ENCODE data around the gene NDEL1.

NDEL1 gene

DNA sequence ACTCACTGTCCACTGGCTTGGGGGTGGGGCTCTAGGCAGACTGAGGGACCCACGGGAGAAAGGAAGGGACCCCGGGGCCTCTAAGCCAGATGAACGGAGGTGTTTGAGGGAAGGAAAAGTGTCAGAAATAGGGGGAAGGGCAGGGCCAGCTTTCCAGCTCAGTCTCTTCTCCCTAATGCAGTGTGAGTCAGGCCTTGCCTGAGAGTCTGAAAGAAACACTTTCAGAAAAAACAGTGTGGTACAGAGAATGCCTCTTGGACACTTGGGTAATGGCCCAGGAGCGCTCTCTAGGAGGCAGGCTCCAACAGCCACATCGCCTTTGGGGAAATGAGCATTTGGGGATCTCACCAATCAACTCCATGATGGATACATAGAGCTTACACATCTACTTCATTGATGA, 46.9 kb downstream of the NDEL1 start:
- H3K4me3 ChIP-seq (ENCODE audit: low read depth, low read length), result no peak overlapping the region
- TF ChIP-seq, protein P1, sequence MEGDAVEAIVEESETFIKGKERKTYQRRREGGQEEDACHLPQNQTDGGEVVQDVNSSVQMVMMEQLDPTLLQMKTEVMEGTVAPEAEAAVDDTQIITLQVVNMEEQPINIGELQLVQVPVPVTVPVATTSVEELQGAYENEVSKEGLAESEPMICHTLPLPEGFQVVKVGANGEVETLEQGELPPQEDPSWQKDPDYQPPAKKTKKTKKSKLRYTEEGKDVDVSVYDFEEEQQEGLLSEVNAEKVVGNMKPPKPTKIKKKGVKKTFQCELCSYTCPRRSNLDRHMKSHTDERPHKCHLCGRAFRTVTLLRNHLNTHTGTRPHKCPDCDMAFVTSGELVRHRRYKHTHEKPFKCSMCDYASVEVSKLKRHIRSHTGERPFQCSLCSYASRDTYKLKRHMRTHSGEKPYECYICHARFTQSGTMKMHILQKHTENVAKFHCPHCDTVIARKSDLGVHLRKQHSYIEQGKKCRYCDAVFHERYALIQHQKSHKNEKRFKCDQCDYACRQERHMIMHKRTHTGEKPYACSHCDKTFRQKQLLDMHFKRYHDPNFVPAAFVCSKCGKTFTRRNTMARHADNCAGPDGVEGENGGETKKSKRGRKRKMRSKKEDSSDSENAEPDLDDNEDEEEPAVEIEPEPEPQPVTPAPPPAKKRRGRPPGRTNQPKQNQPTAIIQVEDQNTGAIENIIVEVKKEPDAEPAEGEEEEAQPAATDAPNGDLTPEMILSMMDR (IDR thresholded peaks at IDR 0.05; ENCODE audit: insufficient read depth, low read length, missing control alignments), result no peak
- ChIA-PET POLR2A (no interaction called here), CTCF (interaction anchor here (1.1 to 1.5 kb wide), 2 partner anchors 10 to 23 kb away, joined by 3 read pairs; no protein-coding TSS in a partner anchor)
- DNase-seq (ENCODE audit: low read depth, low spot score), result no peak

DNA sequence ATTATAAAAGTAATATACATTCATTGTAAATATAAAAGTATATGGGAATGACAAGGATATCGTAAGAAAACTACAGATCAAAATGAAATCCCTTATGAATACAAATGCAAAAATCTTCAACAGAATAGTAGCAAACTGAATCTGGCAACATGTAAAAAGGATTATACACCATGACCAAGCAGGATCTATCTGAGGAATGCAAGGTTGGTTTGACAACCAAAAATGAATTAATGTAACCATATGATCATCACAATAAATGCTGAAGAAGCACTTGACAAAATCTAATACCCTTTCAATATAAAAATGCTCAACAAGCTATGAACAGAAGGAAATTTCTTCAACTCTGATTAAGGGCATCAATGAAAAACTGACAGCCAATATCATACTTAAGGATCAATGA, 48.8 kb downstream of the NDEL1 start:
- no peak for DNase-seq (ENCODE audit: low read depth, low spot score)
- POLR2A ChIA-PET, result no interaction called here
- CTCF ChIA-PET, result interaction anchor here (1.5 kb wide), 1 partner anchor 17 kb away, joined by 3 read pairs; no protein-coding TSS in a partner anchor

DNA sequence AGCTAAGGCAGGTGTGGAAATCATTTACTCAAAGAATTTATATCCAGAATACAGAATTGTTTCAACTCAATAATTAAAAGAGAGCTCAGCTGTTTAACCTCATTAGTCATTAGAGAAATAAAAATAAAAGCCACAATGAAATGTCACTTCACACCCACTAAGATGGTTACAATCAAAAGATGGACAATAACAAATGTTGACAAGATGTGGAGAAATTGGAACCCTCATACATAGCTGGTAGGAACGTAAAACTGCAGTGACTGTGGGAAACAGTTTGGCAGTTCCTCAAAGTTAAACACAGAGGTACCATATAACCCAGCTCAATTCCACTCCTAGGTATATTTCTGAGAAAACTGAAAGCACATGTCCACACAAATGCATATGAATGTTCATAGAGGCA, 49.8 kb downstream of the NDEL1 start:
- H3K4me3 ChIP-seq (ENCODE audit: low read depth, low read length), result no peak overlapping the region
- ChIA-PET POLR2A (no interaction called here), CTCF (interaction anchor here (0.9 to 1.3 kb wide), 2 partner anchors 74 to 76 kb away, joined by 3 read pairs; no protein-coding TSS in a partner anchor)
- TF ChIP-seq, protein P1 (IDR thresholded peaks at IDR 0.05; ENCODE audit: insufficient read depth, low read length, missing control alignments), result no peak
- no peak for DNase-seq (ENCODE audit: low read depth, low spot score)

More for the DNA sequence above, 48.8 kb downstream of the NDEL1 start:
- TF ChIP-seq, protein P1 (IDR thresholded peaks at IDR 0.05; ENCODE audit: insufficient read depth, low read length, missing control alignments), result no peak
- H3K4me3 ChIP-seq (ENCODE audit: low read depth, low read length), result no peak overlapping the region

DNA sequence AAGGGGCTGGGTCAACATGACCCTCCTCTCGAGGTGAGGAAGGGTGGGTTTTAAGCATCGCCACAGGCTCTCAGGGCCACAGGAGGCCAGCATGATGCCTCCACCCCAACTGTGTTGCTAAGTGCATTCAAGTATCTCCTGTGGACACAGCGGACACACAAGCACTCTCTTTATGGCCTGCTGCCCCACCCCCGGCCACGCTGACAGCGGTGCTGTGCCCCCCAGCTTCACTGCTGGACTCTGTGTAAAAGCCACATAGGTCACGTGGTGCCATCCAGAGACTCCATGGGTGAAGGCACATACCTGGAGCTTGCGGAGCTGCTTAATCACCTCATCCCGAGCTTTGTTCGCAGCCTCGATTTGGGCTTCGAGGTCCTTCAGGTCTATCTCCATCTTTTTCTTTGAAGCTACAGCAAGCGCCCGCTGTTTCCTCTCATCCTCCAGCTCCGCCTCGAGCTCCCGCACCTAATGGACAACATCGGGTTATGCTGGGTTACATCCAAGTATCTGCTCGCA, 51.5 kb downstream of the NDEL1 start:
- POLR2A ChIA-PET, result interaction anchor here (1.8 kb wide), 1 partner anchor 52 kb away, joined by 5 read pairs; the partner anchor contains the start of gene NDEL1
- H3K4me3 ChIP-seq (ENCODE audit: low read depth, low read length), result no peak overlapping the region
- TF ChIP-seq, protein P1 (IDR thresholded peaks at IDR 0.05; ENCODE audit: insufficient read depth, low read length, missing control alignments), result no peak
- CTCF ChIA-PET, result interaction anchor here (0.8 to 1.0 kb wide), 2 partner anchors 258 to 259 kb away, joined by 3 read pairs; no protein-coding TSS in a partner anchor
- DNase-seq (ENCODE audit: low read depth, low spot score), result no peak

DNA sequence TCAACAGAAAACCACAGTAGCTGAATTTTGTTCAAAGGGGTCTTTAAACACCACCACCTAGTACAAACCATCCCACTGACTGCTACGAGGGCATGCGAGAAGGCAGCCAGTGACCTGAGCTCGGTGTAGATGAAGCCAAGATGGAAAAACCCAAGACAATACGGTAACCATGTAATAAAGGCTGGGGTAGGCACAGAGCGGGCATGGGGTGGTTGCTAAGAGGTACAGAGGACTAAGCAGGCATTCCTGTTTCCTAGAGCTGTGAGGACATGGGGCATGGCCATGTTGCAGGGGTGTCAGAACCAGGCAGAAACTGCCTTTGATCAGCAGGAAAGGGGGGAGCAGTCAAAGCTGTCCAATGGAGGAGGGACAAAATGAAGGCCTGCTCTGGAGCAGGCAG, 52.1 kb downstream of the NDEL1 start:
- ChIA-PET CTCF (interaction anchor here (0.8 to 1.6 kb wide), 4 partner anchors 35 to 258 kb away, joined by 3 to 6 read pairs (median 3); no protein-coding TSS in a partner anchor), POLR2A (interaction anchor here (1.1 to 1.8 kb wide), 2 partner anchors 51 to 52 kb away, joined by 3 to 5 read pairs; partner anchors contain the start of gene NDEL1)
- no peak for DNase-seq (ENCODE audit: low read depth, low spot score)
- TF ChIP-seq, protein P1 (IDR thresholded peaks at IDR 0.05; ENCODE audit: insufficient read depth, low read length, missing control alignments), result no peak
- H3K4me3 ChIP-seq (ENCODE audit: low read depth, low read length), result no peak overlapping the region

DNA sequence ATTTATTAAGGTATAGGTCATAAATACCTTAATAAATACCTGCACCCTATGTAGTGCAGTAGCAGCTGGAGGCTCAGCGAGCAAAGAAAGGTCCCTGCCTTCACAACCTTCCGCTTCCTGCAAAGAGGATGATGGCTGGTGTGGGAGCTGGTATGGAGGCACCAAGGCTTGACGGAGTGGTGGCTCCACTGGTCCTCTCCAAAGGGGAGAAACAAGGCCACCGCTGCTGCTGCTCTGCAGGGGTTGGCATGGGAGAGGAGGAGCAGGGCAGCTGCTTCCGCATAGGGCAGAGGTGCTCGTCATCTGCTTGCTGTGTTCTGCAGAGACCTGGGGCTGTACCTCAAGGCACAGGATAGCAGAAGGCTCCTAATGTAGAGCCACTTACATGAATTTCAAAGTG, 52.8 kb downstream of the NDEL1 start:
- CTCF ChIA-PET, result interaction anchor here (0.8 to 1.6 kb wide), 3 partner anchors 35 to 105 kb away, joined by 3 to 6 read pairs (median 3); no protein-coding TSS in a partner anchor

More for the DNA sequence above, 52.8 kb downstream of the NDEL1 start:
- DNase-seq (ENCODE audit: low read depth, low spot score), result no peak
- TF ChIP-seq, protein P1 (IDR thresholded peaks at IDR 0.05; ENCODE audit: insufficient read depth, low read length, missing control alignments), result no peak
- POLR2A ChIA-PET, result interaction anchor here (1.1 to 1.8 kb wide), 3 partner anchors 10 to 53 kb away, joined by 3 to 5 read pairs (median 3); partner anchors contain the start of gene NDEL1
- H3K4me3 ChIP-seq (ENCODE audit: low read depth, low read length), result no peak overlapping the region

Data from AG04449 (cell line).